GM18858 (cell line): ENCODE data around the gene RPRM.
"Not testable (repeated sequence)": the region's sequence is repeated elsewhere in the genome, so short reads cannot be mapped to it uniquely, and the experiment has no call there.

Source experiments
- ATAC-seq: cut with Tn5 transposase; IDR thresholded peaks from one replicate; pipeline ENCODE4 v1.9.1; 2021; ENCODE audit not compliant: unreplicated experiment

RPRM gene

GRCh38 chr2:153461453-153461852, 17.1 kb downstream of the RPRM start:
- ATAC-seq = no peak

GRCh38 chr2:153455861-153456260, 22.7 kb downstream of the RPRM start:
- ATAC-seq = no peak

- no peak for ATAC-seq
Measured at GRCh38 chr2:153455403-153455802, 23.2 kb downstream of the RPRM start.

- no peak for ATAC-seq
Measured at GRCh38 chr2:153451611-153452010, 27.0 kb downstream of the RPRM start.

GRCh38 chr2:153443106-153443505, 35.5 kb downstream of the RPRM start:
- no peak for ATAC-seq

GRCh38 chr2:153442616-153443015, 35.9 kb downstream of the RPRM start:
- ATAC-seq = not testable (repeated sequence)

- not testable (repeated sequence) for ATAC-seq
Measured at GRCh38 chr2:153440090-153440489, 38.5 kb downstream of the RPRM start.

GRCh38 chr2:153433403-153433802, 45.2 kb downstream of the RPRM start:
- ATAC-seq = no peak

GRCh38 chr2:153432381-153432780, 46.2 kb downstream of the RPRM start:
- no peak for ATAC-seq

- no peak for ATAC-seq
Measured at GRCh38 chr2:153431114-153431513, 47.4 kb downstream of the RPRM start.
